Lower leg skin (tissue), 3 donors: Measurements from ENCODE around the gene ZNF611.

Experiments used
- CTCF ChIP-seq, 3 donors: fragments of 450-650 bp; IDR thresholded peaks; one replicate each; pipeline ENCODE4 v1.5.1; 2016; ENCODE audit warnings: antibody characterized with exemption in 3 of 3, mild to moderate bottlenecking in 3 of 3, moderate library complexity in 2 of 3
- POLR2A ChIP-seq, 2 donors: fragments of 450-650 bp; IDR thresholded peaks; one replicate each; pipeline ENCODE4 v1.6.1; 2016 to 2017; ENCODE audit warnings: antibody characterized with exemption in 2 of 2, mild to moderate bottlenecking in 1 of 2, moderate library complexity in 1 of 2

- TF ChIP-seq CTCF (IDR thresholded peaks at IDR 0.05) (no peak), POLR2A (IDR thresholded peaks at IDR 0.05) (no peak)
These were observed 4.7 kb upstream of the ZNF611 start for GRCh38 chr19:52739576-52739975.
